Amygdala (tissue), 56 donors: ENCODE data around the gene SUSD1.
"Not testable (repeated sequence)": the region's sequence is repeated elsewhere in the genome, so short reads cannot be mapped to it uniquely, and the experiment has no call there.

ENCODE experiments used
- DNase-seq, 56 donors: peaks; one replicate each; lab custom pipeline; 2025; lab: John Stamatoyannopoulos, UW

Gene SUSD1

DNA sequence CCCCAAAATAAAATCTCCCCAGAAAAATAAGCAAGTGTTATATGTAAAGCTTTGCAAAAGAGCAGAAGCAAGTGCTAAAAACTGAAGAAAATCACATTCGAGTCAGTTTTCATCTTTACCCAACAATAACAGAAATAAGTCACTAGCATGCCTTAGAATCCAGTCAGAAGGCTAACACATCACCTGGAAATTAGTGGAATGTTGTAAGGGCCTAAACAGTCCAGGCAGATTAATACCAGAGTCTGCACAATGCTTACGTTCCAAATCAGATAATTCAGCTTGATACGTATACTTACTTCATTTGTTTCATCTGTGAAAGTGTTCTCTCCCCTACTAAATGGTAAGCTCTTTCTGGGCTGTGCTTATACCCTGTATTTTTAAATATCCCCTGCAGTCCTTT is 42.7 kb downstream of the SUSD1 start:
- no peak for DNase-seq

DNA sequence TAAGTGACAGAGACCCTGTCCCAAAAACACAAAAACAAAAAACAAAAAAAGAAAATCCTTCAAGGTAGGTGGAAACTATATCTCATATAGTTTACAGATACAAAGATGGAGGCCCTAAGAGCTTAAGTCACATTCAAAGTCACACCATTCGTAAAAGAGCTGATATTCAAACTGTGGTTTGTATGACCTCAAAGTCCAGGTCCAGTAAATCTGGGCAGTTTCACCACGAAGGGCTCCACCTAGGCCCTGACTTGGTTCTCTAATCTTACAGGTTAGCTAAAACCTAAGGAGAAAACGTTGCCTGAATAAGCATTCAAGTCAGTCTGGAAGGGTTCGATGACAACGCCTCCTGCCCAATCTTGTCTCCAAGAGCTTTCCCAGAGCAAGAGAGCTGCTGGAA is 44.1 kb downstream of the SUSD1 start:
- no peak for DNase-seq

DNA sequence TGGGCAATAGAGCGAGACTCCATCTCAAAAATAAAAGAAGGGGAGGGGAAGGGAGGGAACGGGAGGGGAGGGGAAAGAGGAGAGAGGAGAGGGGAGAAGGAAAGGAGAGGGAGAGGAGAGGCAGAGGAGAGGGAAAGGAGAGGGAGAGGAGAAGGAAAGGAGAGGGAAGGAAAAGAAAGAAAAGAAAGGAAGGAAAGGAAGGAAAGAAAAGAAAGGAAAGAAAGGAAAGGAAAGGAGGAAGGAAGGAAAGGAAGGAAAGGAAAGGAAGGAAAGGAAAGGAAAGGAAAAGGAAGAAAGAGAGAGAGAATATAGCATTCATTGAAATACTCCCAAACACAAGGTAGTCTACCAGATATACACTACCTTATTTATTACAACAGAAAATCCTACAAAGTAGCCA is 44.8 kb downstream of the SUSD1 start:
- no peak for DNase-seq

DNA sequence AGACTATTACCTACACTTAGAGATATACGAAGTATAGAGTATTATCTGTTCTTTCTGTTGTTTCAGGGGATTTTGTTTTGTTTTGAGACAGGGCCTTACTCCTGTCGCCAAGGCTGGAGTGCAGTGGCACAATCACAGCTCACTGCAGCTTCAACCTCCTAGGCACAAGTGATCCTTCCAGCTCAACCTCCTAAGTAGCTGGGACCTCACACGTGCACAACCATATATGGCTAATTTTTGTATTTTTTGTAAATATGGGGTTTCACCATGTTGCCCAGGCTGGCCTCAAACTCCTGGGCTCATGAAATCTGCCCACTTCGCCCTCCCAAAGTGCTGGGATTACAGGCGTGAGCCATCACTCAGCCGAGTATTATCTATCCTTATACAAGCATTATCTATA is 45.9 kb downstream of the SUSD1 start:
- DNase-seq: no peak

DNA sequence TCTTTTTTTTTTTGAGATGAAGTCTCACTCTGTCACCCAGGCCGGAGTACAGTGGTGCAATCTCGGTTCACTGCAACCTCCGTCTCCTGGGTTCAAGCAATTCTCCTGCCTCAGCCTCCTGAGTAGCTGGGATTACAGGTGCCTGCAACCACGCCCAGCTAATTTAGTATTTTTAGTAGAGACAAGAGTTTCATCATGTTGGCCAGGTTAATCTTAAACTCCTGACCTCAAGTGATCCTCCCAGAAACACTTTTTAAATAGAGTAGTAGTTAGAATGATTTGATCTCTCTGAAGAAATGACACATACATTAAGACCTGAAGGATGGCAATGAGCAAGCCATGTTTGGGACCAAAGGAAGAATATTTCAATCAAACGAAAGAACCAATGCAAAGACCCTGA is 46.7 kb downstream of the SUSD1 start:
- DNase-seq: not testable (repeated sequence)

DNA sequence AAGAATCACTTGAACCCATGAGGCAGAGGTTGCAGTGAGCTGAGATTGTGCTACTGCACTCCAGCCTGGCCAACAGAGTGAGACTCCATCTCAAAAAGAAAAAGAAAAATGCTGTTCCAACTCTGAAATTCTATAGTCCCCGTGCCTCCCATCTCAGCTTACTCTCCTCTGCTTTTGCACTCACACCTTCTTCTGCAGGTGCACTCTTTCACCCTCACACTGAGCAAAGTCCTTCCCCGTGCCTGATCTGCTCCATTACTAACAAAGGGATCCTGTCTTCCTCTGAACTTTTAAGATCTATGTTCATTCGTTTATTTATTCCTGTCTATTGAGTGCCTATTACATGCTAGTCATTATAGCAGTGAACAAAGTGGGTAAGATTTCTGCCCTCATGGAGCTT is 47.8 kb downstream of the SUSD1 start:
- no peak for DNase-seq

DNA sequence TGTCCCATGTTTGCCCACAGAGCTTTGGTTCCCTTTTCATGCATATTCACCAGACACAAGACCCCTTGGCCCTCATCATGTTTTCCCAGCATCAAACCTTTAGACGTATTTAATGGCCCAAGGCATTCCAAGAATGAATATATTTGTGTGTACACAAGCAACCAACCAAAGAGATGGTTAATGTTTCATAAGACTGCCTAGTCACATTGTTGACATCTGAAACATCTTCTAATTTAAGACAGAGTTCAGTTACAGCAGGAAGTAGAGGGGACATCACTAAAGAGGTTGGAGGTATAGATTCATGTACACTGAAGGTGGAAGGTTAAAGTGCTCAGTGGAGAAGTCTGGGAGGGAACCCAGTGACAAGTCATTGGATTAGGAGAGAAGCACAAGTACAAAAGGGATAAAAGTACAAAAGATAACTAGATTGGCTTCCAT is 49.1 kb downstream of the SUSD1 start:
- DNase-seq: no peak

DNA sequence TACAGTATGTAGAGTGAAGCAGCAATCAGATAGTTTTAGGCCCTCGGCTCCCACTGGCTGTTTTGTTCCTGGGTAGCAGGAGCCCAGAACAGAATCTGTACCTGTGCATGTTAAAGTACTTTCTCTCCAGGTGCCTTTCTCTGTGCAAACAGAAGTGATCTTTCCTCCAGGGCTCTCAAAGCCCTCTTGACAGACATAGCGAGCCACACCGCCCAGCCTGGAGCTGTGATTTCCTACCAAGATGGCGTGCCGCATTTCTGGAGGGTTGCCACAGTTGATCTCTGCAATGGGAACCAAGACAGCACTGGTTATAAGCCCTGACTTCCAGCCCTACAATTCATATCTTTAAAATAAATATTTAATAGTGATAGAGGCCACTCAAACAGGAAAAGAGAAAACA is 50.9 kb downstream of the SUSD1 start:
- DNase-seq: no peak

DNA sequence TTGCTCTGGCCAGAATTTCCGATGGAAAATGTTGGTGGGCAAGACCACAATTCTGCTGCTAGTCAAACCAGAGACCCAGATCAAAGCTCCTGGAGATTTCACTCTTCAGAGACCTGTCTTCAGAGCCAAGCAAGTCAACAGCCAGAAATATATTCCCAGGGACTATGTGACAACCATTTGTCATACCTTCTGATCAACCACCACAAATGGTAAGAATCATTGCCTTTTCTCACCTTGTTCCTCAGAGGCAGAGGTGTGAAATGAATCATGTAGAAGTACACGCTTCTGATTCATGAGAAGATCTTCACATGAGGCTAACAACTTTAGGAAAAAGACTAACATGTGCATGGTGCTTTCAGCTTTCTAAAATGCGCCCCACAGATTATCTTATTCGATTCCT is 53.5 kb downstream of the SUSD1 start:
- no peak for DNase-seq

DNA sequence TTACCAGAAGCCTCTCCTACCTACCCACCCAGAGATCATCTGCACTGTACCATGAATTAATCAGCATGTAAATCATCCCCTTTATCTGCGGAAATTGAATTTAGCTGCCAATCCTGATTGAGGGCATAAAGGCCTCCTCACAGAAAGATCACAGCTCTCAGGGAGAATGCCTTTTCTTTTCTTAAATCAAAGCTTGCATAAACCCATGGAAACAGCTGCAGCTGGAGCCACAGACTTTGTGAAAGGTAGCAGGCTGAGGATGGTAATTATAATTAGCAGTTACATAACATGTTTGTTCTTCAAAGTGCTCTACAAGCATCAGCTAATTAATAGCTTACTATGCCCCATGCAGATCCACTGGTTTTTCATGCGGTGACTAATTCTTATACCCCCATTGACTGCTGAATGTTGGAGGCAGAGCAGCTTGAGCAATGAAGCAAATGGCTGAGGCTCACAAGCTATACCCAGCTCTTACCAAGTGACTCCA is 54.6 kb downstream of the SUSD1 start:
- peak in 4 of 56 donors; percentile 22 to 49 (median 36) for DNase-seq

DNA sequence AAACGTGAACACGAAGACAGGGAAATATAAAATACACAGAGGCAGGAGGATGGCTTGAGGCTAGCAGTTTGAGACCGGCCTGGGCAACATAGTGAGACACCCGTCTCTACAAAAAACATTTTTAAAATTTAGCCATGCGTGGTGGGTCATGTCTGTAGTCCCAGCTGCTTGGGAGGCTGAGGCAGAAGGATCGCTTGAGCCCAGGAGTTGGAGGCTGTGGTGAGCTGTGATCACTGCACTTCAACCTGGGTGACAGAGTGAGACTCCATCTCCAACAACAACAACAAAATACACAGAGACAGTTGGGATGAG is 55.1 kb downstream of the SUSD1 start:
- DNase-seq: no peak

DNA sequence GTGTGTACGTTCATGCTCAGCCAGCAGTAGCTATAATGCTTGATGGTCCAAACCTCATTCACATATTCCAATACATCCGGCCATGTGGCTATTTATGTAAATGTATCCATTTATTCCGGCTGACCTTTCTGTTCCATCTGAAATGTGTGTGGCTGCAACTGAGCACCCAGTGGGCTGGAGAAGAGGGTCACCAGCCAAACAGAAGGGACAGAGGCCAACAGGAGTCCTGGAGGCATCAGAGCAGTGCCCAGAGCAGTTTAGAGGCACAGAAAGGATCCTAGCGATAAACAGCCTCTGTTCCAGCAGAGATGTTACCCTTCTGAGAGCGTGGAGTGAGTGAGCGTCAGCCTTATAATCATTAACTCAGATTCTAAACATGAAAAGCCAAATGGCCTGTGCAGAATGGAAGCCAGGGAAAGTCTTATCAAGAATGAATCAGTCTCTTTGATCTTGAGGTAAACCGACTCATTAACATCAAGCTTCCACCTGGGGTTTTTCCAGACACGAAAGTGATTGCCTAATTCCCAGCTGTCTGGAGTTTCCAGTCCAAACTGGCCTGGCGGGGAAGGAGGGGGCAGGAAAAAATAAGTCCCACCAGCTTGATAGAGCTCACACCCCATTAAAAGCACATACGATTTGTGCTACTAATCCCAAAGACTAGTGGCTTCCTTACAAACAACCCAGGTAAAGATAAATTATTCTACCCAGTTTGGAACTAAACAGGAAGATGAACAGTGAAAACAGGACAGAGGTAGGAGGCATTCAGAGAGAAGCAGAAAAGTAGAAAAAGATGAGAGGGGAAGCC is 55.7 kb downstream of the SUSD1 start:
- DNase-seq: no peak

DNA sequence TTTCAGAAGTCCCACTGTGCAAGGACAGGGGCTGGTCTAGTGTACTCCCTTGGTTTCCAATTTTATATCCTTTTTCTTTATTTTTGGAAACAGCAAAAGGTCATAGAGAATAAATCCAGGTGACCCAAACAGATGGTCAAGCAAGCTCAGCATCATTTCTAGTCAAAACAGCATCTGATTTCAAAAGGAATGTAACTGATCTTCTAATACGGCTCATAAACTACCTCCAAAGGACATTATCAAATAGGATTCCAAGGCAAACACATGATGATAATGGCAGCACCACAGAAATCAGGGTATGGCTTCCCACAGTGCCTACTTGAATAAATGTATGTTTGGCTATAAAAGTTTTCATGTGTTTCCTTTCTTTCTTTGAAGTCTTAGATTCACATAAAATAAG is 57.1 kb downstream of the SUSD1 start:
- DNase-seq: no peak

DNA sequence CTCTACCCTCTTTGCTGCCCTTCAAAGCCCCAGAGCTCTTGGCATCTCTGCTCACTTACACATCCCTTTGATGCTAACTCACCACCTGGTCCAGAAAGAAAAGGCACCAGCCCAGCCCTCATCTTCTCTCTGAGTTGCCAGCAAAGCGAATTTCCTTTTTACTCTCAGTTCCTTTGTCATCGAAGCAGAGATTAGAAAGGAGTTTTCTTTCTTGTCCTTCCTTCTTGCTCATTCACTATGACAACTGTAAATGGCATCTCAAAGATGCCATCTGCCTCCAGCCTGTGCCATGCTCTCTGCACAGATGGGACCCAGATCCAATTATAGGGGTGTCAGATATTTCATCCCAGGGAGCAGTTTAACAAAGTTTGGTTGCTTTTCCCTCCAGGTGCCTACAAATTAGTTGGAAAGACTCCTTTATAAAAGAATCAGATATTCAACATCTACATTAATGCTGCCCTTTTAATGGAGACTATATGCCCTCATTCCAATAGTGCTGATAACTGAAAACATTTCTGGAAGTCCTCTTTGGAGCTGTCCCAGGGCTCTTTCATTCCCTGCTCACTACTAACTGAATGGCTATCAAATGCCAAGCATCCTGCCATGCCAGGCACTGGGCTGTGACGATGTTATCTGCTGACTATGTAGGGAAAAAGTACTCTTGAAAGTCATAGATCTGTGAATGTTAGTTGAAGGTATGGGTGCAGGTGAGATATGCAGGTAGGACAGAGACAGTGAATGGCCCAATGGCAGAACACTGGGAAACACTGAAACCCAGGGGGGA is 58.9 kb downstream of the SUSD1 start:
- DNase-seq: no peak

DNA sequence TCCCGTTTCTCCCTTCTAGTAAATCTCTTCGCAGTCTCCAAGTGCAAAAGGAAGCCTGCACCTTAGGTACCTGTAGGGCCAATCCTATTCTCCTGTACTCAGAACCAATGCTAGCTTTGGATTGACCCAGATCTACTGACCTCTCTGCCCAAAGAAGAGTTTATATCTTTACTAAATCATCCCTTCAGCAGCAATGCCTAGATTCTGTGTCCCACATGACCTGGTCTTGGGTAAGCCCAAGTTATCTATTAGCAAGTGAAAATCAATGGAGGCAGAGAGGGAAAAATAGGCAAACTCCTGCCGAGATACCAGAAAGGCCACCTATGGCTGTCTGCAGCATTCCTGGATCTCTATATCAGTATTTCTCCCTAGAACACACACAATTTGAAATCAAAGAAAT is 60.0 kb downstream of the SUSD1 start:
- DNase-seq: no peak

DNA sequence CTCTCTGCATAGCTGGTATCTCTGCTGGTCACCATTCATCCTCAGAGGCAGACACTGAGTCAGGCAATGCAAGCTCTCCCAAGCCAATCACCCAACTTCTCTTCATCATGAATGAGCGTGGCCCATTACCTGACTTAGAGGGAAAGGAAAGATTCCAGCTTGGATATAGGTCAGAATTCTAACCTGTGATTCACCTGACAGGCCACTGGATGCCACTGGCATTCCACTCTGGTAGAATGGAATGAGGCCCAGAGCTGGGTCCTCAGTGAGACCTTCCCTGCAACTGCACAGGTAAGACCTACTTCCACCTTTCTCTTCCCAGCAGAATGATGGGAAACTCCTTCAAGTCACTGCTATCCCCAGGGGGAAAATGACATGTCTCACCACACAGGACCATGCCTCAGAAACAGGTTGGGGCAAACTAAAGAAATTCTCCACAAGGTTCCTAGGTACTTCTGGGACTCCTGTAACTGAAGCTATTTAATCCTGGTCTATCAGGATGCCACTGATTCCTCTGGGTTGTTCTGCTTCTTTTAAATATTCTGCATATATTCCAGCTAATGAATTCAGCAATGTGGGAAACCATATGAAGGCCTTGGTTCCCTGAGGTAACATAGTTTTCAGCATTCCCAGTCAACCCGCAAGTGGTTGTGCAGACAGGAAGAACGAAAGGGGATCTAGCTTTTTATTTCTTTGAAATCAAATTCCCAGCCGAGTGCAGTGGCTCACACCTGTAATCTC is 62.0 kb downstream of the SUSD1 start:
- no peak for DNase-seq

DNA sequence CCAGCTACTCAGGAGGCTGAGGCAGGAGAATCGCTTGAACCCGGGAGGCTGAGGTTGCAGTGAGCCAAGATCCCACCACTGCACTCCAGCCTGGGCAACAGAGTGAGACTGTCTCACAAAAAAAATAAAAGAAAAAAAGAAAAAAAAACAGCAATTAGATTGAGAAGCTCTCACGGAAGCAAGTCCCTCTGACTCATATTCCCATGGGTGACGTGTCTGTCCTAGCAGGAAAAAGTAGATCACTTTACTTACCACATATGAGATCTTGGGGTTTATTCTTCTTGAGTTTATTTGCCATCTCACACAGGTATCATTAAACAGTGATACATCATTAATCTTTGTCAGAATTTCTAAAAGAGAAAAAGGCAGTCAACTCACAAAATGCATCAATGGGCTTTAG is 62.6 kb downstream of the SUSD1 start:
- no peak for DNase-seq

DNA sequence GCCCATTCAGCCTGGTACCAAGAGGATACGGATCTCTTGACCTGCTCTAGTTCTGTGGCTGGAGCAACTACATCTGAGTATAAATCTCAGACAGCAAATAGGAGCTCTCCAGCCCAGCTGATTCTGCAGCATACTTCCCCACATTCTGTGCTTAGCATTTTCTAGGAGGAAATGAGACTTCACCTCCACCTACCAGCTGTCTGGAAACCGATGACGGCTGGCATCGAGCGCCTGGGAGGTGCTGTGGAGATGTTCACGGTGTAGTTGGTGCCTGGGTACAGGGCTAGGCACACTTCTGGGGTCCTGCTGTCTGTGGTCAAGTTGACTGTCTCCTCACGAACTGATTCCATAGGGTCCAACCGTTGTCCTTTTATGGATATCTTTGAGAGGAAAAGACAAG is 63.6 kb downstream of the SUSD1 start:
- DNase-seq: peak in 17 of 56 donors; percentile 3 to 45 (median 16)

DNA sequence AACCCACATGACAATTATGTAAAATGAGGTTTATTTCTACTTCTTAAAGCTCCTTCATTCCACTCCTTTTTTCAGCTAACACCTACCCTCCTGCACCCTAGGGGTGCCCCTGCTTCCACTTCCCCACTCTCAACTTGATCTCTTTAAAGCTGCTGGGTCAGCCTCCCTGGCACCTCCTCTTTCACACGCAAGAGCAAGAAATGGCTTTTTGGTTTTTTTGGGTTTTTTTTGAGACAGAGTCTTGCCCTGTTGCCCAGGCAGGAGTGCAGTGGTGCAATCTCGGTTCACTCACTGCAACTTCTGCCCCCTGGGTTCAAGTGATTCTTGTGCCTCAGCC is 64.4 kb downstream of the SUSD1 start:
- no peak for DNase-seq

DNA sequence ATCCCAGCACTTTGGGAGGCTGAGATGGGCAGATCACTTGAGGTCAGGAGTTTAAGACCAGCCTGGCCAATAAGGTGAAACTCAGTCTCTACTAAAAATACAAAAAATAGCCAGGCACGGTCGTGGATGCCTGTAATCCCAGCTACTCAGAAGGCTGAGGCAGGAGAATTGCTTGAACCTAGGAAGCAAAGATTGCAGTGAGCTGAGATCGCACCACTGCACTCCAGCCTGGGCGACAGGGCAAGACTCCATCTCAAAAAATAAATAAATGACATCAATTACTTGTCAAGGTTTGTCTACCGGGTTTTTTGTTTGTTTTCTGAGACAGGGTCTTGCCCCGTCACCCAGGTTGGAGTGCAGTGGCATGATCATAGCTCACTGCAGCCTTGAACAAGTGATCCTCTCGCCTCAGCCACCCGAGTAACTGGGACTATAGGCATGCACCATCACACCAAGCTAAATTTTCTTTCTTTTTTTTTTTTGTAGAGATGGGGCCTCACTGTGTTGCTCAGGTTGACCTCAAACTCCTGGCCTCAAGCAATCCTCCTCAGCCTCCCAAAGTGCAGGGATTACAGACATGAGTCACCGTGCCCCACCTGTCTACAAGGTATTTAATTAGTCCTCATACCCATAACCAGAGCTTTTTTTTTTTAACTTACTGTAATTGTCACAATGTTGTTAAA is 64.9 kb downstream of the SUSD1 start:
- DNase-seq: no peak

DNA sequence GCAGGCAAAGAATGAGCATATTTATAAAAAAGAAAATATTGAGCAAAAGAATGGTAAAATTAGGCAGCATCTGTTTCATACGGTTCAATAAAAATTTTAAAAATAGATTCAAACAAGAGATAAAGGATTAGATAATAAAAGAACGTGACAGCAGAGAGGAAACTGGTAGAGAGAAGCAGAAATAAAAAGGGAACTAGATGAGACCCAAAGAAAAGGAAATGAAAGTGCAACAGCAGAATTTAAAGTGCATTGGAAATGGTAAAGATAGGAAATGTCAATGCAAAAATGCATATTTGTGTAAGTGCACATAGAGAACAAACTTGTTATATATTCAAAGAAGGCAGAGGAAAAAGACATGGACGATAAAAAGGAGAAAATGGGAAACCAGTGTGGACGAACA is 70.2 kb downstream of the SUSD1 start:
- no peak for DNase-seq
